Measurements from ENCODE around the gene LNPK. TPM values are rescaled to one million over a fixed set of nuclear protein-coding genes. Genes with fewer than 3 reads are reported as not detected.

LNPK gene
- total RNA-seq, 6 experiments from 2014 or later, result 12.9 to 30.7 (median 22.2) TPM

DNA sequence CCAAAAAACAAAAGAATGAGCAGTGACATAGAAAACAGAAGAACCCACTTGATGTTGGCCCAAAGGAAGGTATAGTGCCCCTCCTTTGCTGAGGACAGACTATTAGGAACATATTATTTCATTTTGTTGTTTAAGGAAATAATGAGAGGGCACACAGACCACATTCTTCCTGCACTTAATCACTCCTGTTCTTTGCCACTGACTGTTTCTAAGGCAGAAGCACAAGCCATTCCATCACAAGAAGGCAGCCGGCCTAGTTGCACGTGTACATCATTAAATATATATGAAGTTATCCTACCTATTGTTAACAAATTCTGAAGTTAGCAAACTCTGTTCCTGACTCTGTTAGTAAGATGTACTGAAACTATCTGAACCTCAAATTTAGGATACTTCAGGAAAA is 110.0 kb downstream of the LNPK start:
- no peaks in the 10 kb centered on the region for H3K27me3 ChIP-seq
- no peaks in the 10 kb centered on the region for H3K4me1 ChIP-seq
- no peaks in the 10 kb centered on the region for H3K36me3 ChIP-seq
- no peak overlapping the region for H3K27ac ChIP-seq
- DNase-seq, result no peak
- TF ChIP-seq POLR2A (IDR thresholded peaks at IDR 0.05), result no peak
- TF ChIP-seq, protein P1, sequence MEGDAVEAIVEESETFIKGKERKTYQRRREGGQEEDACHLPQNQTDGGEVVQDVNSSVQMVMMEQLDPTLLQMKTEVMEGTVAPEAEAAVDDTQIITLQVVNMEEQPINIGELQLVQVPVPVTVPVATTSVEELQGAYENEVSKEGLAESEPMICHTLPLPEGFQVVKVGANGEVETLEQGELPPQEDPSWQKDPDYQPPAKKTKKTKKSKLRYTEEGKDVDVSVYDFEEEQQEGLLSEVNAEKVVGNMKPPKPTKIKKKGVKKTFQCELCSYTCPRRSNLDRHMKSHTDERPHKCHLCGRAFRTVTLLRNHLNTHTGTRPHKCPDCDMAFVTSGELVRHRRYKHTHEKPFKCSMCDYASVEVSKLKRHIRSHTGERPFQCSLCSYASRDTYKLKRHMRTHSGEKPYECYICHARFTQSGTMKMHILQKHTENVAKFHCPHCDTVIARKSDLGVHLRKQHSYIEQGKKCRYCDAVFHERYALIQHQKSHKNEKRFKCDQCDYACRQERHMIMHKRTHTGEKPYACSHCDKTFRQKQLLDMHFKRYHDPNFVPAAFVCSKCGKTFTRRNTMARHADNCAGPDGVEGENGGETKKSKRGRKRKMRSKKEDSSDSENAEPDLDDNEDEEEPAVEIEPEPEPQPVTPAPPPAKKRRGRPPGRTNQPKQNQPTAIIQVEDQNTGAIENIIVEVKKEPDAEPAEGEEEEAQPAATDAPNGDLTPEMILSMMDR (IDR thresholded peaks at IDR 0.05), result no peak
- intact Hi-C loops (cut with DNase I), result no loop called here
- no peaks in the 10 kb centered on the region for H3K9me3 ChIP-seq
- H3K4me3 ChIP-seq, result no peak overlapping the region
- no peak for ATAC-seq
- 77% methylated on average over 2 of the region's 2 CpGs for WGBS (ENCODE audit: insufficient coverage, low coverage, low lambda C conversion rate, missing lambda C conversion rate)

DNA sequence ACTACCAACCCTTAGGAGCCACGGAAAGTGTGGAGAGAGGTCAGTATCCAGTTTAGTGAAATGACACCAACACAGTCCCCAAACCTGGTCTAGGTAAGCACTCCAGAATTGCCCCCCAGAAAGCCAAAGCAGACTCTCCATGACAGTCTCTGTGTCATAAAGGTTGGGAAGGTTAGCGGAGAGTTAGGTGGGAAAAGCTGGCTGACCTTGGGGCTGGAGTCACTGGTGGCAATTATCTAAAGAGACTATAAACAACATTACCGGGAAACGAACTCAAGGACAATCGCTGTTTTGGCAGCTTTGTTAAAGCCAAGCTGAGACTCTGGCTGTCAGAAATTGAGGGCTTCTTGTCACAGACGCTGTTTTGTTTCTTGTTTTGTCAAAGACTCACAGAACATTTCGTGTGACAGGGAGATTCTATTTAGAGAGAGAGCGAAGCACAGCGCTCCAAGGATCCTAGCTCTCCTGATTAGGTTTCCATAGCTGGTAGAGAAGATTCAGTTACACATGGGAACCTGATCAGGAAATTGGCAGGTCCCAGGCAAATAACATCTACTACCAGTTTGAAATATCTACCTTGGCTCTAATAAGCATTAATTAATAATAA is 111.3 kb downstream of the LNPK start:
- ATAC-seq, result no peak
- 69% methylated on average over 9 of the region's 9 CpGs for WGBS (ENCODE audit: insufficient coverage, low coverage, low lambda C conversion rate, missing lambda C conversion rate)
- Histone ChIP-seq H3K9me3 (no peaks in the 10 kb centered on the region), H3K4me3 (no peak overlapping the region), H3K4me1 (no peaks in the 10 kb centered on the region), H3K27me3 (no peaks in the 10 kb centered on the region), H3K36me3 (no peaks in the 10 kb centered on the region), H3K27ac (no peak overlapping the region)
- TF ChIP-seq POLR2A (IDR thresholded peaks at IDR 0.05), result no peak
- TF ChIP-seq, protein P1 (IDR thresholded peaks at IDR 0.05), result no peak
- intact Hi-C loops (cut with DNase I), result no loop called here
- no peak for DNase-seq

DNA sequence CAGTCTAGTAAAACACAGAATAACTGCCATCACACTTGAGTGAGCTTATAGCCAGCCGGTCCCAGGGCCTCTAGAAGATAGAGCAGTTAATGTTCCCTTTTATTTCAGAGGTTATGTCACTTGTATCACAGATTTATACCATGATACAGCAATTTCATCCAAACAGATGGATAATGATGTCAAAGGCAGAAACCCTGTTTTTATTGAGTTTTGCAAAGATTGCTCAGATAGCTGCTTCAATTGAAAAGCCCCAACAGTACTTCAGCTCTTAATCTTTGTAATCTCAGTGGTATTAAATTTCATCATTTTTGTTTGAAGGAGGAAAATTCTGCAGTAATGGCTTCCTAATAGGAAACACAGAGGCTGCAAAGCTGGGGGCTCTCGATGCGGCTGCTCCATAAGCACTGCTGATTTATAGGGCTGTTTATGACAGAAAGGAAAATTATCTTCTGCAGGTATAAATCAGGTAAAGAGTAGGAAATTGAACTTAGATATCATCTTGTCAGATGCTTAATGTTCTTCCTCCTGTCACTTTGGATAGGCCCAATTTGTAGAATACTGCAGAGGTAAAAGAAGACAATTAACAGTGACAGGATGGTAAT is 112.3 kb downstream of the LNPK start:
- Histone ChIP-seq H3K27ac (no peak overlapping the region), H3K36me3 (no peaks in the 10 kb centered on the region), H3K4me1 (no peaks in the 10 kb centered on the region), H3K4me3 (no peak overlapping the region), H3K27me3 (no peaks in the 10 kb centered on the region), H3K9me3 (no peaks in the 10 kb centered on the region)
- ATAC-seq (no peak), DNase-seq (no peak)
- 72% methylated on average over 3 of the region's 3 CpGs for WGBS (ENCODE audit: insufficient coverage, low coverage, low lambda C conversion rate, missing lambda C conversion rate)
- intact Hi-C loops (cut with DNase I), result no loop called here
- no peak for TF ChIP-seq POLR2A (IDR thresholded peaks at IDR 0.05)
- TF ChIP-seq, protein P1 (IDR thresholded peaks at IDR 0.05), result no peak

DNA sequence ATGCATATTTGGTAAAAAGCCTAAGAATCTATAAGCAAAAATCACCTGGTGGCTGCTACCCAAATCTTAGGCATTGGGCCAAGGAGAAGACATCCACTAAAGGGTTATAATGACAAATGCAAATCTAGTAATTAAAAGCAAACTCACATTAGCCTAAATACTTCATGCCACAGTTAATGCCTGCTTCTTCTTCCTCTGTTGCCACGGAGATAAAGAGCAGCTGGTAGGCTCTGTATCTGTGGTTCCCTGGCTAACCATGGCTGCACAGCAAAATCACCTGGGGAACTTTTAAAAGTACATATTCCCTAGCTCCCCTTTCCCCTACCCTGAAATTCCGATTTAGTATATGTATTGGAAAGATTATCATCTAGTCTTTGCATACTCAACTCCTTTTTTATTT is 114.3 kb downstream of the LNPK start:
- no peaks in the 10 kb centered on the region for H3K36me3 ChIP-seq
- intact Hi-C loops (cut with DNase I), result no loop called here
- no peak overlapping the region for H3K27ac ChIP-seq
- ATAC-seq (no peak), DNase-seq (no peak)
- WGBS (ENCODE audit: insufficient coverage, low coverage, low lambda C conversion rate, missing lambda C conversion rate), result 65% methylated on average over 2 of the region's 2 CpGs
- TF ChIP-seq, protein P1 (IDR thresholded peaks at IDR 0.05), result no peak
- no peak for TF ChIP-seq POLR2A (IDR thresholded peaks at IDR 0.05)
- no peak overlapping the region for H3K4me3 ChIP-seq
- H3K4me1 ChIP-seq, result no peaks in the 10 kb centered on the region
- no peaks in the 10 kb centered on the region for H3K9me3 ChIP-seq
- no peaks in the 10 kb centered on the region for H3K27me3 ChIP-seq
